ENCODE measurements around the gene CRLF2. TPM values are rescaled to one million over a fixed set of nuclear protein-coding genes. Genes with fewer than 3 reads are reported as not detected.
"Not testable (repeated sequence)": the region's sequence is repeated elsewhere in the genome, so short reads cannot be mapped to it uniquely, and the experiment has no call there.

CRLF2 gene
- polyA plus RNA-seq, 1 experiment: not detected

GRCh38 chrX:1190596-1191145 is 21.8 kb downstream of the CRLF2 start:
- ChIA-PET CTCF (no interaction called here), POLR2A (no interaction called here)
- no peak overlapping the region for H3K4me3 ChIP-seq (ENCODE audit: low read depth, low read length)
- H3K27me3 ChIP-seq (ENCODE audit: control insufficient read depth, insufficient read depth, low read length): no peaks in the 10 kb centered on the region
- no peak for DNase-seq (ENCODE audit: low read depth)
- no peak for TF ChIP-seq CTCF (IDR thresholded peaks at IDR 0.05; ENCODE audit: insufficient read depth, low read depth, low read length)
- no peaks in the 10 kb centered on the region for H3K36me3 ChIP-seq (ENCODE audit: control insufficient read depth, insufficient read depth, low read length)

- no peaks in the 10 kb centered on the region for H3K36me3 ChIP-seq (ENCODE audit: control insufficient read depth, insufficient read depth, low read length)
- ChIA-PET POLR2A (no interaction called here), CTCF (no interaction called here)
- TF ChIP-seq CTCF (IDR thresholded peaks at IDR 0.05; ENCODE audit: insufficient read depth, low read depth, low read length): no peak
- no peak overlapping the region for H3K4me3 ChIP-seq (ENCODE audit: low read depth, low read length)
- no peak for DNase-seq (ENCODE audit: low read depth)
- H3K27me3 ChIP-seq (ENCODE audit: control insufficient read depth, insufficient read depth, low read length): no peaks in the 10 kb centered on the region
Observed at GRCh38 chrX:1185561-1185960, 26.9 kb downstream of the CRLF2 start.

- CTCF ChIA-PET: no interaction called here
- H3K36me3 ChIP-seq (ENCODE audit: control insufficient read depth, insufficient read depth, low read length): no peaks in the 10 kb centered on the region
- POLR2A ChIA-PET: no interaction called here
- no peaks in the 10 kb centered on the region for H3K27me3 ChIP-seq (ENCODE audit: control insufficient read depth, insufficient read depth, low read length)
- DNase-seq (ENCODE audit: low read depth): no peak
- H3K4me3 ChIP-seq (ENCODE audit: low read depth, low read length): no peak overlapping the region
- no peak for TF ChIP-seq CTCF (IDR thresholded peaks at IDR 0.05; ENCODE audit: insufficient read depth, low read depth, low read length)
Observed at GRCh38 chrX:1182211-1182610, 30.2 kb downstream of the CRLF2 start.

GRCh38 chrX:1181661-1182060 is 30.8 kb downstream of the CRLF2 start:
- POLR2A ChIA-PET: not testable (repeated sequence)

GRCh38 chrX:1181170-1181569 is 31.3 kb downstream of the CRLF2 start:
- no peaks in the 10 kb centered on the region for H3K27me3 ChIP-seq (ENCODE audit: control insufficient read depth, insufficient read depth, low read length)
- H3K36me3 ChIP-seq (ENCODE audit: control insufficient read depth, insufficient read depth, low read length): no peaks in the 10 kb centered on the region
- TF ChIP-seq CTCF (IDR thresholded peaks at IDR 0.05; ENCODE audit: insufficient read depth, low read depth, low read length): no peak
- ChIA-PET POLR2A (no interaction called here), CTCF (no interaction called here)
- no peak for DNase-seq (ENCODE audit: low read depth)
- no peak overlapping the region for H3K4me3 ChIP-seq (ENCODE audit: low read depth, low read length)

More at GRCh38 chrX:1181661-1182060, 30.8 kb downstream of the CRLF2 start:
- CTCF ChIA-PET; H3K27me3 ChIP-seq (ENCODE audit: control insufficient read depth, insufficient read depth, low read length); H3K36me3 ChIP-seq (ENCODE audit: control insufficient read depth, insufficient read depth, low read length); DNase-seq (ENCODE audit: low read depth); H3K4me3 ChIP-seq (ENCODE audit: low read depth, low read length): not testable (repeated sequence)

- ChIA-PET CTCF (no interaction called here), POLR2A (no interaction called here)
- peak; percentile 56 for DNase-seq (ENCODE audit: low read depth)
- H3K27me3 ChIP-seq (ENCODE audit: control insufficient read depth, insufficient read depth, low read length): no peaks in the 10 kb centered on the region
- no peaks in the 10 kb centered on the region for H3K36me3 ChIP-seq (ENCODE audit: control insufficient read depth, insufficient read depth, low read length)
- no peak for TF ChIP-seq CTCF (IDR thresholded peaks at IDR 0.05; ENCODE audit: insufficient read depth, low read depth, low read length)
- peak overlapping the region; percentile 29 for H3K4me3 ChIP-seq (ENCODE audit: low read depth, low read length)
Observed at GRCh38 chrX:1178580-1179057, 33.8 kb downstream of the CRLF2 start.

GRCh38 chrX:1176531-1177320 is 35.7 kb downstream of the CRLF2 start:
- H3K4me3 ChIP-seq (ENCODE audit: low read depth, low read length); DNase-seq (ENCODE audit: low read depth); CTCF ChIA-PET; H3K36me3 ChIP-seq (ENCODE audit: control insufficient read depth, insufficient read depth, low read length); POLR2A ChIA-PET; H3K27me3 ChIP-seq (ENCODE audit: control insufficient read depth, insufficient read depth, low read length): not testable (repeated sequence)
